H9 (cell line): Measurements from ENCODE around the gene TADA2B. TPM values are rescaled to one million over a fixed set of nuclear protein-coding genes. Genes with fewer than 3 reads are reported as not detected.

Experiments used
- DNase-seq: peaks from one replicate; pipeline ENCODE4 v3.0.0-alpha.2; 2017
- H2AFZ ChIP-seq: one replicate; pipeline ENCODE4 v1.6.1; 2013; ENCODE audit warnings: mild to moderate bottlenecking, low read length, control low read depth, moderate library complexity
- H2AK5ac ChIP-seq: 2 replicates; pipeline ENCODE4 v1.6.1; 2013; ENCODE audit warnings: low read length, control low read depth, mixed read lengths; ENCODE audit not compliant: insufficient read length
- H2BK120ac ChIP-seq: one replicate; pipeline ENCODE4 v1.6.1; 2013; ENCODE audit warnings: low read depth, mild to moderate bottlenecking, low read length, control low read depth, inconsistent platforms; ENCODE audit not compliant: poor library complexity, severe bottlenecking
- H2BK12ac ChIP-seq: 2 replicates; pipeline ENCODE4 v1.6.1; 2013; ENCODE audit warnings: low read length, control low read depth, mixed read lengths, low read depth; ENCODE audit not compliant: insufficient read length
- H2BK15ac ChIP-seq: 2 replicates; pipeline ENCODE4 v1.6.1; 2013; ENCODE audit warnings: low read depth, low read length, control low read depth
- H2BK20ac ChIP-seq: one replicate; pipeline ENCODE4 v1.6.1; 2013; ENCODE audit warnings: low read depth, mild to moderate bottlenecking, low read length, control low read depth, inconsistent platforms; ENCODE audit not compliant: poor library complexity, severe bottlenecking
- H2BK5ac ChIP-seq: 2 replicates; pipeline ENCODE4 v1.6.1; 2013; ENCODE audit warnings: low read length, control low read depth, mixed read lengths; ENCODE audit not compliant: insufficient read length
- H3K14ac ChIP-seq: 2 replicates; pipeline ENCODE4 v1.6.1; 2013; ENCODE audit warnings: low read length, control low read depth; ENCODE audit not compliant: insufficient read depth
- H3K18ac ChIP-seq: 2 replicates; pipeline ENCODE4 v1.6.1; 2013; ENCODE audit warnings: low read depth, mild to moderate bottlenecking, mixed read lengths, low read length, control low read depth; ENCODE audit not compliant: insufficient read length
- H3K23ac ChIP-seq: 2 replicates; pipeline ENCODE4 v1.6.1; 2013; ENCODE audit warnings: low read length, control low read depth, mixed read lengths, low read depth; ENCODE audit not compliant: insufficient read length
- H3K23me2 ChIP-seq: 2 replicates; pipeline ENCODE4 v1.6.1; 2013; ENCODE audit warnings: low read depth, mild to moderate bottlenecking, mixed read lengths, low read length, control low read depth; ENCODE audit not compliant: insufficient read length, poor library complexity, severe bottlenecking
- H3K27ac ChIP-seq: 2 replicates; pipeline ENCODE4 v1.5.1; 2013; ENCODE audit warnings: low read length, control low read depth, mixed read lengths, low read depth; ENCODE audit not compliant: insufficient read length
- H3K27me3 ChIP-seq: 2 replicates; pipeline ENCODE4 v1.6.1; 2013; ENCODE audit warnings: low read length, control low read depth, inconsistent platforms; ENCODE audit not compliant: insufficient read depth
- H3K4ac ChIP-seq: 2 replicates; pipeline ENCODE4 v1.6.1; 2013; ENCODE audit warnings: low read depth, mild to moderate bottlenecking, control low read depth, inconsistent platforms, low read length, moderate library complexity
- H3K4me1 ChIP-seq: 2 replicates; pipeline ENCODE4 v1.6.1; 2013; ENCODE audit warnings: low read length, control low read depth, inconsistent platforms; ENCODE audit not compliant: insufficient read depth
- H3K4me2 ChIP-seq: 2 replicates; pipeline ENCODE4 v1.6.1; 2013; ENCODE audit warnings: low read length, control low read depth, mixed read lengths; ENCODE audit not compliant: insufficient read length, insufficient read depth
- H3K56ac ChIP-seq: 2 replicates; pipeline ENCODE4 v1.6.1; 2013; ENCODE audit warnings: low read depth, mild to moderate bottlenecking, mixed read lengths, low read length, control low read depth; ENCODE audit not compliant: insufficient read length
- H3K79me1 ChIP-seq: 2 replicates; pipeline ENCODE4 v1.6.1; 2013; ENCODE audit warnings: low read depth, mild to moderate bottlenecking, moderate library complexity, low read length, control low read depth, inconsistent platforms; ENCODE audit not compliant: insufficient read depth, poor library complexity, severe bottlenecking
- H3K79me2 ChIP-seq: 2 replicates; pipeline ENCODE4 v1.6.1; 2013; ENCODE audit warnings: low read length, control low read depth, inconsistent platforms; ENCODE audit not compliant: insufficient read depth
- H3K9ac ChIP-seq: 2 replicates; pipeline ENCODE4 v1.6.1; 2013; ENCODE audit warnings: low read length, control low read depth, mixed read lengths; ENCODE audit not compliant: insufficient read length; ENCODE audit errors: extremely low read depth
- H3K9me3 ChIP-seq: one replicate; pipeline ENCODE4 v1.6.1; 2013; ENCODE audit warnings: low read depth, low read length, inconsistent platforms; ENCODE audit not compliant: control insufficient read depth
- H3T11ph ChIP-seq: one replicate; pipeline ENCODE4 v1.6.1; 2013; ENCODE audit warnings: mild to moderate bottlenecking, low read length, control low read depth, inconsistent platforms
- H4K20me1 ChIP-seq: one replicate; pipeline ENCODE4 v1.6.1; 2013; ENCODE audit not compliant: control insufficient read depth, insufficient read length, insufficient read depth
- H4K5ac ChIP-seq: 2 replicates; pipeline ENCODE4 v1.6.1; 2013; ENCODE audit warnings: low read depth, mild to moderate bottlenecking, mixed read lengths, low read length, control low read depth; ENCODE audit not compliant: insufficient read length
- H4K8ac ChIP-seq: replicated peaks from 2 replicates; pipeline ENCODE4 v1.6.1; 2013; ENCODE audit warnings: low read length, control low read depth, mixed read lengths, low read depth; ENCODE audit not compliant: insufficient read length
- H4K91ac ChIP-seq: 2 replicates; pipeline ENCODE4 v1.6.1; 2013; ENCODE audit warnings: low read depth, mild to moderate bottlenecking, moderate library complexity, mixed read lengths, low read length, control low read depth; ENCODE audit not compliant: insufficient read length
- H3K27ac Mint-ChIP-seq, 3 experiments: 2 replicates in 2 of 3; 3 replicates in 1 of 3; pipeline ENCODE4 v1.8.0; 2020 to 2021; ENCODE audit warnings: mixed read lengths in 3 of 3, mild to moderate bottlenecking in 1 of 3, moderate library complexity in 1 of 3
- H3K27me3 Mint-ChIP-seq: 2 replicates; pipeline ENCODE4 v1.8.0; 2021; ENCODE audit warnings: low read depth, mild to moderate bottlenecking, moderate library complexity, mixed read lengths
- H3K36me3 Mint-ChIP-seq, 3 experiments: 2 replicates in 2 of 3; 3 replicates in 1 of 3; pipeline ENCODE4 v1.8.0; 2020 to 2021; ENCODE audit warnings: low read depth in 3 of 3, mixed read lengths in 3 of 3; ENCODE audit not compliant: insufficient read depth in 1 of 3
- H3K4me1 Mint-ChIP-seq, 2 experiments: 2 replicates each; pipeline ENCODE4 v1.8.0; 2020; ENCODE audit warnings: mixed read lengths in 2 of 2
- H3K4me3 Mint-ChIP-seq, 2 experiments: 2 replicates in 1 of 2; 3 replicates in 1 of 2; pipeline ENCODE4 v1.8.0; 2020 to 2021; ENCODE audit warnings: mild to moderate bottlenecking in 2 of 2, mixed read lengths in 2 of 2, moderate library complexity in 1 of 2
- H3K9me3 Mint-ChIP-seq, 2 experiments: 2 replicates in 1 of 2; 3 replicates in 1 of 2; pipeline ENCODE4 v1.8.0; 2020; ENCODE audit warnings: mild to moderate bottlenecking in 2 of 2, mixed read lengths in 2 of 2, moderate library complexity in 1 of 2
- CTCF ChIP-seq: fragments of 200-600 bp; sonication (generic); conservative IDR thresholded peaks from 3 replicates; pipeline ENCODE4 v1.8.0; 2021; ENCODE audit warnings: antibody characterized with exemption, mild to moderate bottlenecking
- WGBS: extraction: QIAGEN DNeasy Blood & Tissue Kit; methylation state at CpG from one replicate; pipeline ENCODE4 v1.1.7; 2013; ENCODE audit warnings: missing lambda C conversion rate, low lambda C conversion rate, mixed read lengths; ENCODE audit not compliant: insufficient read length; ENCODE audit errors: extremely low coverage; 5-methylcytosine and 5-hydroxymethylcytosine counted together
- total RNA-seq: library from RNA; stranded (reverse); gene quantifications from 2 replicates; pipeline ENCODE4 v1.2.1, GENCODE V29; 2021

The TADA2B gene
- total RNA-seq, 1 experiment from 2014 or later, result 14.0 TPM

GRCh38 chr4:7074426-7074825, 31.3 kb downstream of the TADA2B start:
- H2AK5ac ChIP-seq, result no peak overlapping the region
- no peak overlapping the region for H2BK5ac ChIP-seq
- Mint-ChIP-seq H3K36me3 (no peaks in the 10 kb centered on the region), H3K27me3 (peaks cover 56% of the 10 kb centered on the region), H3K9me3 (peaks cover 4% of the 10 kb centered on the region in 2 experiments; a peak in 3 of 5 replicates), H3K4me1 (peaks cover 4% of the 10 kb centered on the region in 2 experiments), H3K27ac (no peak overlapping the region), H3K4me3 (peak overlapping the region in 1 of 2 experiments; percentile 48; a peak in 1 of 5 replicates)
- TF ChIP-seq CTCF, result no peak
- no peak overlapping the region for H3T11ph ChIP-seq
- no peak overlapping the region for H4K91ac ChIP-seq
- H2AFZ ChIP-seq, result no peak overlapping the region
- no peak overlapping the region for H2BK15ac ChIP-seq
- H2BK12ac ChIP-seq, result no peak overlapping the region
- H3K27me3 ChIP-seq, result no peaks in the 10 kb centered on the region
- no peak overlapping the region for H2BK20ac ChIP-seq
- no peaks in the 10 kb centered on the region for H4K20me1 ChIP-seq
- no CpG with 5 or more reads among the region's 9 CpGs for WGBS
- no peak overlapping the region for H3K4ac ChIP-seq
- H3K18ac ChIP-seq, result no peak overlapping the region
- H2BK120ac ChIP-seq, result no peak overlapping the region
- no peak overlapping the region for H3K23ac ChIP-seq
- H3K79me1 ChIP-seq, result no peaks in the 10 kb centered on the region
- no peak overlapping the region for H3K9ac ChIP-seq
- no peaks in the 10 kb centered on the region for H3K23me2 ChIP-seq
- no peak overlapping the region for H3K14ac ChIP-seq
- no peak overlapping the region for H3K27ac ChIP-seq
- no peaks in the 10 kb centered on the region for H3K9me3 ChIP-seq
- no peaks in the 10 kb centered on the region for H3K79me2 ChIP-seq
- H3K4me1 ChIP-seq, result no peaks in the 10 kb centered on the region
- no peak for DNase-seq
- no peak overlapping the region for H3K56ac ChIP-seq
- no peak overlapping the region for H4K8ac ChIP-seq
- no peak overlapping the region for H3K4me2 ChIP-seq
- no peak overlapping the region for H4K5ac ChIP-seq
